Kidney glomerular epithelial cell (primary cell): Measurements from ENCODE around the gene PALM2AKAP2.
"Not testable (repeated sequence)": the region's sequence is repeated elsewhere in the genome, so short reads cannot be mapped to it uniquely, and the experiment has no call there.

Experiments
- DNase-seq: peaks from one replicate; lab custom pipeline; 2025; lab: John Stamatoyannopoulos, UW

PALM2AKAP2 gene

DNA sequence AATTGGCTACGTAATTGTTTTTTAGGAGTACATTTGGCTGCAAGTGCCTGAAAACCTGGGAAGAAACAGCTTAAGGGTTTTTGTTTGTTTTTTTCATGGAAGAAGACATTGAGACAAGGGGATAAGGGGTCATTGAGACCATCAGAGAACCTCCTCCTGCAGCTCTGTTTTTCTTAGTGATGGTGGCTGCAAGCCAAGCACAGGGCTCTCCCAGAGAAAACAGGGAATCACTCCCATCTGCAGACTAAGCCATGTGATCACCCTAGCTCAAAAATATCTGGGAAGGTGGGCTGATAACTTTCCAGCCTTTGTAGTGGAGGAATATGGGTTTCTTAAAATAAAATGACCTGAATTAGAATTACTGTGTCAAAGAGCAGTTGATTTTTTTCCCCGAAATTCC is 25.1 kb downstream of the PALM2AKAP2 start:
- no peak for DNase-seq

DNA sequence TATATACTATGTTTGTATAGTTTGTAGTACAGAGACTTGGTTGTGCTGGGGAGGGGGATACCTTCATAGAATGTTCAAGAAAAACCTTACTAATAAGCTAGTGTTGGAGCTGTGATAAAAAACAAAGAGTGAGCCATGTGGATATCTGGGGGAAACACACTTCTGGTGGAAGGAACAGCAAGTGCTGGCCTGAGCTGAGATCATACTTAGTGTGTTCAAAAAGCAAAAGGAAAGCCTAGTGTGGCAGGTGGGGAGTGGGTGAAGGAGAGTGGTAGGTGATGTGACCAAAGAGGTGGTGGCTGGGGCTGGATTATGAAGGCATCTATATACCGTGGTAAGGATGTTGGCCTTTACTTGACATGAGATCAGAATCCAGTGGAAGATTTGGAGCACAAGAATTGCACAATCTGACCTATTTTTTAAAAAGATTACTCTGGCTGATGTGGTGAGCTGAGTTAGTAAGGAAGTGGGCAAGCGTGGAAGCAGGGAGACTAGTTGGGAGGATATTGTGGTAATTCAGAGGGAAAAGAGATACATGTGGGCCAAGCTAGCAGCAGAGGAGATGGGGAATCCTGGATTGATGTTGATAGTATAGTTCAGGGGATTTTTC is 26.6 kb downstream of the PALM2AKAP2 start:
- no peak for DNase-seq

DNA sequence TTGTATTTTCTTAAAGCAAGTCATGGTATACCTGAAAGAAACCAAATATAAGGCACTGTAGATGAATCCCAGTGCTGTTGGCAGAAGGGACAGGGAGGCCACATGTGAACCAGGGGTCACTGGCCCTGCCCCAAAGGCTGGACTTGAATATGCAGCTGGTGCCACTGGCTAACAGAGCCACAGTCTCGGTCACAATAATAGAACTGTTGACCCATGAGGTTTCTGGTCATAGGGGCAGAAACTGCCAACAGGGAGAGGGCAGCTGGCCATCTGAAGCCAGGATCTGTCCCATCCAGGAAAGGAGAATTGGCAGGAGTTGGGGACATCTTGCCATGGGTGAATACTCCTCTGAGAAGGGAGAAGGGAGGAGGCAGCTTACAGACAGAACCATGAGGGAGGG is 31.9 kb downstream of the PALM2AKAP2 start:
- no peak for DNase-seq

DNA sequence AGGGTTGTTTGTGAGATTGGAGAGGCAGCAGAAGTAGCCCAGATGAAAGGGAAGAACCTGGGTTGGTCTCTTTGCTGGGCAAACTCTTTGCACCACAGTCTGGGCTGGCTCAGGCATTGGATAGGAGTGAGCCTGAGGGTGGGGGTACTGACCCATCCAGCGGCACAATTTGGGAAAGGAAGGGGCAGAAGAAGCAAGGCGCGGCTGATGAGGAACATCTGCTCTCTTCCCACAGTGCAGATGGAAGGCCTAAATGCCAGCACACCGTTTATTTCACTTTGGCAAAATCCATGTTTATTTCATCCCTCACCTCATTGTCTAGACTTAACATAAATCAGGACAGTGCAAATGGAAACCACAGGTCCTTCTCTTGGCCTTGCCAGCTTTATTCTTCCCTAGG is 32.3 kb downstream of the PALM2AKAP2 start:
- DNase-seq, result no peak

DNA sequence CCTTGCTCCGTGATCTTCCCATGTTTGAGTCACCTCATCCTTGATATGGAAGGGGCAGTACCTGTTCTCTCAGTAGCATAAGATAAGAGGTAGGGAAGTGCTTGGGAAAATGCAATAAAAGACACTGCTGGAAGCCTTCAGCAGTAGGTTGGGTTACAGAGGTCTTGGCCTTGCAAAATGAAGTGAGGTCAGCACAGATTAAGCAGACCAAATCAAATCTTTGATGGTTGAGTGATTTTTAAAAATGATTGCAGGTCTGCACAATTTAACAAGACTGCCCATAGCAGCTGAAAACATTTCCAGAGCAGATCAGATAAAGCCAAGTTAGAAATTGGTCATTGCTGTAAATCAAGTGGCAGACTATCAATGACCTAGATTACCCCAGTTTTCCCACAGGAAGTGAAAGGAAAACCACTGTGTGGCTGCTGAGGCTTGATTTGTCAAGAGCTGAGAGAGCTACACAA is 32.9 kb downstream of the PALM2AKAP2 start:
- DNase-seq, result peak; percentile 30

DNA sequence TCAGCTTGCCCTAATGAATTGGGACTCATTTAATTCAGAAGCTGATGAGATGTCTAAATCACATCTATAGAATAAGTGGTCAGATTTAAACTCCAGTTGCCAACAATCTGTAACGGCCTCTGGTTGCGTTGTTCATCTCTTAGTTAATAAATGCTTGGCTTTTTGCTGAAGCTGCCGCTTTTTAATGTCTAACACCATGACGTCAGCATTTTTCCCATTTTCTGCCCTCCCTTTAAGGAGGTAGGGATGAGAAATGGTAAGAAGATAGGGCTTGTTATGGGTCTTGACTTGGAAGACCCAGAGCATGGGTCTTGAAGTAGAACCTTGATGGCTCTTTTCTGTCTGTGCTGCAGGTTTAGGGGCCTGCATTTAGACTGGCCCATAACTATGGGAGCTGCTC is 33.3 kb downstream of the PALM2AKAP2 start:
- no peak for DNase-seq

DNA sequence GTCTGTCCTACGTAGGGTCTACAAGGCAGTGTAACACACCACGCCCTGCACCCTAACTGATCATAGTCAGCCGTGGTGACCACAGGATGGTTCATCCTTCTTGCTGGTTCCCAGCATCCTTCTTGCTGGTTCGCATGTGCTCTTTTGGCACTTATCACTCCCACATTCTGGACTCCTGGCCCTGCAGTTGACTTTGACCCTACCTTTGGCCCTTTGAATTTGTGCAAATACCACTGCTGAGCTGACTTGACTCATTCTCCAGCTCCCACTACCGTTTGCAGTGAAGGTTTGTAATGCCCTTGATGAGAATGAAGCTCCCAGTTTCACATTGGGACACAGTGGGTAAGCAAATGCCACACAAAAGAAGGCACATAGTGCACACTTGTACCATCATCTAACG is 33.8 kb downstream of the PALM2AKAP2 start:
- DNase-seq, result no peak

DNA sequence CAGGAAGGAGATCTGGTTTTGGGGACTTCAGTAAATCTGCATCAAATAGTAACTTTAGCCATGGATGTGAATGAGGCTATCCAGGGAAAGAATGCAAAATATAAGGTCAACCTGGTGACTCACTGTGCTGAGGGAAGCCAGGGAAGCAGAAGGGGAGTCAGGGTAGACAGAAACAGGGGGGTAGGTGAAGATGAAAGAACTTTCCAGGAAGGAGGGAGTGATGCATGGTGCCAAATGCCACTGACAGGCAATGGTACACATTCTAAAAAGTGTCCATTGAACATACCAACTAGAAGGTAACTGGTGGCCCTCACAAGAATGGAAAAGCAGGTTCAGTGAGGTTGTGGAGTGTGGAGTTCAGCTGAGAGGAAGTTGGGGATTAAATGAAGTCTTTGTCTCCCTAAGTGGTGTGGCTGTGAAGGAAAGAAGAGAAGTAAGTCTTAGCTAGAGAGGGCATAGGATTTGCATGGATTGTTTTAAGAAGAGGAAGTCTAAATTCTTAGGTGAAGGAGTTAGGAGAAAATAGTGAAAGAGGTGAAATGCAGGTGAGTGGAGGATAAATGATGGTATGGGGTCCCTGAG is 35.5 kb downstream of the PALM2AKAP2 start:
- DNase-seq, result no peak

DNA sequence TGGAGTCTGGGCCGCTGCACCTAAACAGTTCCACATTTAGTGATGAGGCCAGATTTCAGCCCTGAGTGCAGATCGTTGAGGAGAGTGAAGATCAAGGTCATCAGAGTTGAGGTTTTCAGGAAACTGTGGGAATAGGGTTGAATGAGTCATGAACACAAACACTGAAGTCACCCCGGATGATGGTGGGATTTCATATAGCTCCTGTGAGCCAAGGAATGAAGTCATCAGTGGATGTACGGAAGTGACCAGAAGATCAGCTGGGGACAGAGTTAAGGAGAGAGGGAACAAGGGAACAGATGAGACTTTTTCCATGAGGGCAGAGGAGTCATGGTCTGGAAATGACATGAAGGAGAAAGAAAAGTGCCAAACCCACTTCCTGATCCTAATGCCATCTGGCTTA is 36.5 kb downstream of the PALM2AKAP2 start:
- DNase-seq, result peak; percentile 91

DNA sequence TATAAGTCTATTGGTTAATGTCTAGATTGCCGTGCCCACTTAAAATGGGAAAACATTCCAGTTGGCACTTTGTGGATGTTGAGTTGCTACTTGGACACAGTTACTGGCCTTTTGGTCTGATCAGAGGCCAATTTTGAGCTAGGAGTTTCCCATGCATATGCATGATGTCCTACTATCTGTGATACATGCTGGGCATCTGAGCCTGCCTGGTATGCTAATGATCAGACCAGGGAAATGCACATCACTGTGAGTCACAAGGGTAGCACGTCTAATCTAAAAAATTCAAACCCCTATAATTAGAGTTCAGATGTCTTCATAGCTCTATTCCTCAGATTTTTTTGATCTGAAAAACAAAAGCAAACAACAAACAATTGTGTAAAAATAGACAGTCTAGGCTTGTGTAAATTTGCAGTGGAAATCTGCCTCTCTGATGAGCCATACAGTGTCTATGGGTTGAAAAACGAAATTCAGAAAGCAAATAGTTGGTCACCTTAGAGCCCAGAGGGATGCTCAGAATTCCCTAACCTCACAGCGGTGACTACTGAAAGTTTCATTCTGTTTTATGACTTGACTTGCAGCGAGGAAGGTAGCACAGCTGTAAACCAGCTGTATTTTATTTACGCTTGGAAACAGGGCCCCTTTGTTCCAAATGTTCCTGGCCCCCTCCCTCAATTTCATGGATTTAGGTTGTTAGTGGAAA is 37.3 kb downstream of the PALM2AKAP2 start:
- no peak for DNase-seq

DNA sequence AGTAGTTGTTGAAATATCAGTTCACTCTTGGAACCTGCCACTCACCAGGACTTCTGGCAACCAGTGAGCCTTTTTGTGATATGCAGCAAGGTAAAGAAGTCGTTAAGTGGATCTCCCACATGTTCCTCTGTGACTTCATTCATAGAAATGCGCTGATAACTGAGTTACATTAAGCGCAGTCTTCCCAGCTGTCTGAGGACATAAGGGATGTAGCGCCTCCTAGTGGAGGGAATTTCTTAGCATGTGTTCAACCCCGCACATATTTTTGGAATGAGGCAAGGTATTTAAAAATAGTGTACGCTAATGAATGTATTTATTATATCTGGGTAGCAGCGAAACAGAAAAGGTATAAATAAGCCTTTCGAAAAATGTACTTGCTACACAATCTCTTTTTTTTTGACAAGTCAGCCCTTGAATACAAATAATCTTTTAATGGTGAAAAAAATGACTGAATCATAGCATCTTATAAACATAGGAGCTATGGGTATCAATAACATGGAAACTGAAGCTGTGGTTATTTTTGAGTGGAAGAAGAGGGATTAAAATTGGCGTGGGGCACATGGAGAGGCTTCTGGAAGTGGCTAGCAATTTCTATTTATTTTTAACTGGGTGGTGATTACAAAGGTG is 38.0 kb downstream of the PALM2AKAP2 start:
- peak; percentile 96 for DNase-seq

DNA sequence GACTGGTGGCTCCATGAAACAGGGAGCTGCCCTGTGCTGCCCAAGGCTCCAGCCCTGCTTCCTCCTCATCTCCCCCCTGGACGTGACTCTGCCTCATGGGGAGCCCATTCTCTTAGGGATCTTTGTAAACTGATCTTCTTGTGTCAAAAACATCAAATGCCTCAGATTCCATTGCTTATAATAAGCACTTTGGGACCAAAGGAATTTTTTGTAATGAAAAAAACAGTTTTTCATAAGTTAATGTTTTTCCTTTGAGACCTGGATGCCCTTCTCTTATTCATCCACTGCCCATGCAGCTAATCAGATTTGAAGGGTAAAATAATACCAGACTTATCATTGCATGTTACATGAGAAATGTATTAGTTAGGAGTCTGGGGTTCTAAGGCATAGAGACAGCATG is 41.7 kb downstream of the PALM2AKAP2 start:
- DNase-seq, result peak; percentile 11

DNA sequence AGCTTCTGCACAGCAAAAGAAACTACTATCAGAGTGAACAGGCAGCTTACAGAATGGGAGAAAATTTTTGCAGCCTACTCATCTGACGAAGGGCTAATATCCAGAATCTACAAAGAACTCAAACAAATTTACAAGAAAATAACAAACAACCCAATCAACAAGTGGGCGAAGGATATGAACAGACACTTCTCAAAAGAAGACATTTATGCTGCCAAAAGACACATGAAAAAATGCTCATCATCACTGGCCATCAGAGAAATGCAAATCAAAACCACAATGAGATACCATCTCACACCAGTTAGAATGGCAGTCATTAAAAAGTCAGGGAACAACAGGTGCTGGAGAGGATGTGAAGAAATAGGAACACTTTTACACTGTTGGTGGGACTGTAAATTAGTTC is 45.4 kb downstream of the PALM2AKAP2 start:
- not testable (repeated sequence) for DNase-seq

DNA sequence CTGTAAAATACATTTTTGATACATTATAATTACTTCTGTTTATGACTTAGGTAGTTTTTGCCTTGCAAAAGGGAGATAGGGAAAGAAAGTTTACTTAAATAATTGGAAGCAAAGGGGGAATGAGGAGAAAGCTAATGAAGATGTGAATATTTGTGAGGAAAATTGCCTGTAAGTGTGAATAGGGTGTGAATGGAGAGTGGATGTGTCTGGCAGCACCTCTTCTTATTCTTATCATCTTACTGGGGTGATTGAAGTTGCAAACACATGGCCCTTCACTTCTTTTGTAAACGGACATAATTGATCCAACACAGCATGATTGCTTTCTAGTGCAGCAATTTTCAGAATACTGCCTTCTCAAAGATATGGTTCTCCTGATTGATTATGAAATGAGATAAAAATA is 46.6 kb downstream of the PALM2AKAP2 start:
- DNase-seq, result no peak

DNA sequence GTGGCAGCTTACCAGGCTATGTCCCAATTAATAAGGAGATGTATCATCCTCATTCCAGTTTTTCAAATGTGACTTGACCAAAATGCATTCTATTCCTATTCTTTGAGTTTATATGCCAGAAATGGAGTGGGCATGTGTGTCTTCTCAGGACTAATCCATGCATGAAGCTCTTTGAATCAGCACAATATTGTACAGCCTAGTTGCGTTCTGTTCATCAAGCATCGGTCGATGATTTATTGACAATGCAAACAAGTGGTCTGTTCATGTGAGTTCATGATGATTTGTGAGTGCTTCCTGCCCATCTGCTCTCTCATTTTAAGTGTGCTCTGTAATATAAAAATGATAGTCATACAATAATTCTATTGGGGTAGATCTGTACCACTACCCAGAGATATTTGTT is 48.3 kb downstream of the PALM2AKAP2 start:
- DNase-seq, result no peak
